Progenitor cell of endocrine pancreas (in vitro differentiated cells): ENCODE measurements around the gene NDST1. TPM values are rescaled to one million over a fixed set of nuclear protein-coding genes. Genes with fewer than 3 reads are reported as not detected.

Experiments
- DNase-seq: peaks from one replicate; pipeline ENCODE4 v3.0.0; 2021; ENCODE audit warnings: low spot score; ENCODE audit not compliant: unreplicated experiment
- H3K27ac Mint-ChIP-seq: 2 replicates; pipeline ENCODE4 v1.8.0; 2021; ENCODE audit warnings: mild to moderate bottlenecking, moderate library complexity, mixed read lengths
- H3K27me3 Mint-ChIP-seq: 2 replicates; pipeline ENCODE4 v1.8.0; 2021; ENCODE audit warnings: mixed read lengths
- H3K36me3 Mint-ChIP-seq: 2 replicates; pipeline ENCODE4 v1.8.0; 2022; ENCODE audit warnings: mixed read lengths; ENCODE audit not compliant: insufficient read depth
- H3K4me1 Mint-ChIP-seq: 2 replicates; pipeline ENCODE4 v1.8.0; 2021; ENCODE audit warnings: low read depth, mixed read lengths
- H3K4me3 Mint-ChIP-seq: 2 replicates; pipeline ENCODE4 v1.8.0; 2021; ENCODE audit warnings: low read depth, mild to moderate bottlenecking, moderate library complexity, mixed read lengths
- H3K9me3 Mint-ChIP-seq: 2 replicates; pipeline ENCODE4 v1.8.0; 2021; ENCODE audit warnings: low read depth, mixed read lengths
- CTCF ChIP-seq: fragments of 200-600 bp; sonication (generic); IDR thresholded peaks from one replicate; pipeline ENCODE4 v1.5.0; 2021; ENCODE audit warnings: antibody characterized with exemption, mild to moderate bottlenecking; ENCODE audit not compliant: unreplicated experiment
- total RNA-seq: library from RNA; stranded (reverse); gene quantifications from 2 replicates; pipeline ENCODE4 v1.2.1, GENCODE V29; 2021

The NDST1 gene
- total RNA-seq, 1 donor from 2014 or later = 169 TPM

- Mint-ChIP-seq H3K4me1 (no peaks in the 10 kb centered on the region), H3K4me3 (no peak overlapping the region), H3K27me3 (no peaks in the 10 kb centered on the region), H3K27ac (no peak overlapping the region), H3K36me3 (peaks cover 25% of the 10 kb centered on the region), H3K9me3 (no peaks in the 10 kb centered on the region)
- no peak for TF ChIP-seq CTCF
- no peak for DNase-seq
These were observed 41.8 kb downstream of the NDST1 start for GRCh38 chr5:150549735-150550134.

GRCh38 chr5:150550286-150550685 is 42.4 kb downstream of the NDST1 start:
- TF ChIP-seq CTCF = no peak
- Mint-ChIP-seq H3K4me1 (no peaks in the 10 kb centered on the region), H3K27me3 (no peaks in the 10 kb centered on the region), H3K27ac (no peak overlapping the region), H3K36me3 (peaks cover 25% of the 10 kb centered on the region), H3K9me3 (no peaks in the 10 kb centered on the region), H3K4me3 (no peak overlapping the region)
- DNase-seq = no peak

- H3K9me3 Mint-ChIP-seq = no peaks in the 10 kb centered on the region
- H3K27ac Mint-ChIP-seq = peak overlapping the region; percentile 15
These were observed 43.1 kb downstream of the NDST1 start for GRCh38 chr5:150551066-150551465.

GRCh38 chr5:150553402-150553801 is 45.5 kb downstream of the NDST1 start:
- H3K27me3 Mint-ChIP-seq = no peaks in the 10 kb centered on the region
- no peaks in the 10 kb centered on the region for H3K9me3 Mint-ChIP-seq
- no peak overlapping the region for H3K27ac Mint-ChIP-seq
- H3K4me1 Mint-ChIP-seq = no peaks in the 10 kb centered on the region
- H3K4me3 Mint-ChIP-seq = no peak overlapping the region
- no peak for DNase-seq
- no peak for TF ChIP-seq CTCF
- peaks cover 14% of the 10 kb centered on the region for H3K36me3 Mint-ChIP-seq

More at GRCh38 chr5:150551066-150551465, 43.1 kb downstream of the NDST1 start:
- no peak for TF ChIP-seq CTCF
- no peak overlapping the region for H3K4me3 Mint-ChIP-seq
- H3K4me1 Mint-ChIP-seq = no peaks in the 10 kb centered on the region
- peaks cover 21% of the 10 kb centered on the region for H3K36me3 Mint-ChIP-seq
- H3K27me3 Mint-ChIP-seq = no peaks in the 10 kb centered on the region
- no peak for DNase-seq

- TF ChIP-seq CTCF = no peak
- no peak for DNase-seq
- Mint-ChIP-seq H3K27ac (no peak overlapping the region), H3K27me3 (no peaks in the 10 kb centered on the region), H3K36me3 (peaks cover 14% of the 10 kb centered on the region), H3K4me3 (no peak overlapping the region), H3K4me1 (no peaks in the 10 kb centered on the region), H3K9me3 (no peaks in the 10 kb centered on the region)
These were observed 46.0 kb downstream of the NDST1 start for GRCh38 chr5:150553911-150554310.
